Neural progenitor cell (in vitro differentiated cells): ENCODE results near the gene NCOA3. TPM values are rescaled to one million over a fixed set of nuclear protein-coding genes. Genes with fewer than 3 reads are reported as not detected.

Experiments
- DNase-seq: peaks from one replicate; pipeline ENCODE4 v3.0.0-alpha.2; 2016; ENCODE audit warnings: low spot score
- H2AFZ ChIP-seq: fragments of 200-600 bp; sonication (generic); replicated peaks from 2 replicates; pipeline ENCODE4 v1.6.1; 2016; ENCODE audit warnings: antibody characterized with exemption
- H3F3A ChIP-seq: fragments of 200-600 bp; sonication (generic); 2 replicates; pipeline ENCODE4 v1.6.1; 2016; ENCODE audit warnings: antibody characterized with exemption, low read depth
- H3K27ac ChIP-seq: fragments of 200-600 bp; sonication (generic); 2 replicates; pipeline ENCODE4 v1.5.1; 2016; ENCODE audit warnings: mild to moderate bottlenecking
- H3K27me3 ChIP-seq: fragments of 200-600 bp; sonication (generic); 2 replicates; pipeline ENCODE4 v1.6.1; 2016; ENCODE audit warnings: mild to moderate bottlenecking, moderate library complexity
- H3K36me3 ChIP-seq: fragments of 200-600 bp; sonication (generic); 2 replicates; pipeline ENCODE4 v1.5.1; 2016
- H3K4me1 ChIP-seq: fragments of 200-600 bp; sonication (generic); 2 replicates; pipeline ENCODE4 v1.6.1; 2016; ENCODE audit warnings: mixed run types
- H3K4me2 ChIP-seq: fragments of 200-600 bp; sonication (generic); 2 replicates; pipeline ENCODE4 v1.6.1; 2016
- H3K4me3 ChIP-seq: fragments of 200-600 bp; sonication (generic); 2 replicates; pipeline ENCODE4 v1.5.1; 2016
- H3K79me2 ChIP-seq: fragments of 200-600 bp; sonication (generic); 2 replicates; pipeline ENCODE4 v1.6.1; 2016; ENCODE audit warnings: low read depth
- H3K9ac ChIP-seq: fragments of 200-600 bp; sonication (generic); 2 replicates; pipeline ENCODE4 v1.6.1; 2016
- H3K9me3 ChIP-seq: fragments of 200-600 bp; sonication (generic); 2 replicates; pipeline ENCODE4 v1.5.1; 2016; ENCODE audit warnings: low read depth
- H4K20me1 ChIP-seq: fragments of 200-600 bp; sonication (generic); 2 replicates; pipeline ENCODE4 v1.6.1; 2016; ENCODE audit warnings: low read depth
- H3K27ac Mint-ChIP-seq: 3 replicates; pipeline ENCODE4 v1.8.0; 2021; ENCODE audit warnings: mixed read lengths
- H3K27me3 Mint-ChIP-seq: 2 replicates; pipeline ENCODE4 v1.8.0; 2022; ENCODE audit warnings: low read depth, mild to moderate bottlenecking, inconsistent platforms, moderate library complexity, mixed read lengths; ENCODE audit not compliant: insufficient read depth
- H3K36me3 Mint-ChIP-seq: 3 replicates; pipeline ENCODE4 v1.8.0; 2021; ENCODE audit warnings: mixed read lengths
- H3K4me1 Mint-ChIP-seq: 3 replicates; pipeline ENCODE4 v1.8.0; 2021; ENCODE audit warnings: mixed read lengths
- H3K4me3 Mint-ChIP-seq: 3 replicates; pipeline ENCODE4 v1.8.0; 2021; ENCODE audit warnings: mild to moderate bottlenecking, moderate library complexity, mixed read lengths
- H3K9me3 Mint-ChIP-seq: 3 replicates; pipeline ENCODE4 v1.8.0; 2020; ENCODE audit warnings: mixed read lengths
- CTCF ChIP-seq: fragments of 200-600 bp; sonication (generic); IDR thresholded peaks from 2 replicates; pipeline ENCODE4 v1.5.1; 2017; ENCODE audit warnings: antibody characterized with exemption, mild to moderate bottlenecking
- EZH2 ChIP-seq: fragments of 200-600 bp; sonication (generic); IDR thresholded peaks from 2 replicates; pipeline ENCODE4 v1.6.1; 2017; ENCODE audit warnings: antibody characterized with exemption, mild to moderate bottlenecking, moderate library complexity
- EZH2phosphoT487 ChIP-seq: fragments of 200-600 bp; sonication (generic); IDR thresholded peaks from 2 replicates; pipeline ENCODE4 v1.6.1; 2017; ENCODE audit warnings: antibody characterized with exemption
- total RNA-seq: library from RNA; depleted of rRNA; stranded (reverse); fragments of >200 nt; gene quantifications from 2 replicates; pipeline ENCODE4 v1.2.3, GENCODE V29; 2015; ENCODE audit warnings: low replicate concordance

Gene NCOA3
- total RNA-seq, 1 donor from 2014 or later, result 64.5 TPM

- Mint-ChIP-seq H3K4me3 (no peak overlapping the region), H3K4me1 (peaks cover 3% of the 10 kb centered on the region), H3K27me3 (no peaks in the 10 kb centered on the region), H3K27ac (no peak overlapping the region), H3K36me3 (no peaks in the 10 kb centered on the region), H3K9me3 (no peaks in the 10 kb centered on the region)
- TF ChIP-seq EZH2, result no peak
- TF ChIP-seq CTCF, result no peak
- no peak for TF ChIP-seq EZH2phosphoT487
- H3K4me2 ChIP-seq, result no peak overlapping the region
- no peak overlapping the region for H2AFZ ChIP-seq
- H3K79me2 ChIP-seq, result peaks cover 69% of the 10 kb centered on the region
- no peak for DNase-seq
- H3K9ac ChIP-seq, result no peak overlapping the region
- H4K20me1 ChIP-seq, result peaks cover 24% of the 10 kb centered on the region
- no peak overlapping the region for H3K27ac ChIP-seq
- H3K9me3 ChIP-seq, result no peaks in the 10 kb centered on the region
- H3F3A ChIP-seq, result peaks cover 15% of the 10 kb centered on the region
- peaks cover 6% of the 10 kb centered on the region for H3K36me3 ChIP-seq
- H3K27me3 ChIP-seq, result no peaks in the 10 kb centered on the region
- no peaks in the 10 kb centered on the region for H3K4me1 ChIP-seq
- H3K4me3 ChIP-seq, result no peak overlapping the region
These were observed 116.8 kb downstream of the NCOA3 start for GRCh38 chr20:47618479-47618878.

GRCh38 chr20:47620808-47621805 is 119.4 kb downstream of the NCOA3 start:
- H3K4me3 ChIP-seq, result no peak overlapping the region
- peaks cover 6% of the 10 kb centered on the region for H3K36me3 ChIP-seq
- H2AFZ ChIP-seq, result no peak overlapping the region
- Mint-ChIP-seq H3K4me3 (no peak overlapping the region), H3K4me1 (peaks cover 3% of the 10 kb centered on the region), H3K27me3 (no peaks in the 10 kb centered on the region), H3K9me3 (no peaks in the 10 kb centered on the region), H3K36me3 (peaks cover 6% of the 10 kb centered on the region), H3K27ac (no peak overlapping the region)
- TF ChIP-seq EZH2 (no peak), EZH2phosphoT487 (no peak), CTCF (peak; percentile 85)
- H4K20me1 ChIP-seq, result peaks cover 24% of the 10 kb centered on the region
- H3K9me3 ChIP-seq, result no peaks in the 10 kb centered on the region
- H3K4me2 ChIP-seq, result no peak overlapping the region
- H3K27ac ChIP-seq, result no peak overlapping the region
- H3K4me1 ChIP-seq, result no peaks in the 10 kb centered on the region
- DNase-seq, result peak; percentile 39
- H3K9ac ChIP-seq, result no peak overlapping the region
- no peaks in the 10 kb centered on the region for H3K27me3 ChIP-seq
- H3F3A ChIP-seq, result peaks cover 15% of the 10 kb centered on the region
- H3K79me2 ChIP-seq, result peaks cover 49% of the 10 kb centered on the region

- no peak overlapping the region for H3K9ac ChIP-seq
- no peaks in the 10 kb centered on the region for H3K4me1 ChIP-seq
- no peak overlapping the region for H3K4me3 ChIP-seq
- no peaks in the 10 kb centered on the region for H3K27me3 ChIP-seq
- H3K9me3 ChIP-seq, result no peaks in the 10 kb centered on the region
- H2AFZ ChIP-seq, result no peak overlapping the region
- H3K4me3 Mint-ChIP-seq, result no peak overlapping the region
- peaks cover 24% of the 10 kb centered on the region for H4K20me1 ChIP-seq
- no peak overlapping the region for H3K27ac ChIP-seq
- H3K4me1 Mint-ChIP-seq, result peaks cover 3% of the 10 kb centered on the region
- no peak overlapping the region for H3K27ac Mint-ChIP-seq
- H3K36me3 Mint-ChIP-seq, result peaks cover 12% of the 10 kb centered on the region
- peaks cover 45% of the 10 kb centered on the region for H3K79me2 ChIP-seq
- DNase-seq, result no peak
- TF ChIP-seq CTCF (no peak), EZH2phosphoT487 (no peak), EZH2 (no peak)
- H3F3A ChIP-seq, result peaks cover 15% of the 10 kb centered on the region
- no peaks in the 10 kb centered on the region for H3K9me3 Mint-ChIP-seq
- H3K27me3 Mint-ChIP-seq, result no peaks in the 10 kb centered on the region
- peaks cover 11% of the 10 kb centered on the region for H3K36me3 ChIP-seq
- no peak overlapping the region for H3K4me2 ChIP-seq
These were observed 120.5 kb downstream of the NCOA3 start for GRCh38 chr20:47622118-47622665.
